ENCODE measurements around the gene HSD17B8. TPM values are rescaled to one million over a fixed set of nuclear protein-coding genes. Genes with fewer than 3 reads are reported as not detected.
A peak's percentile ranks its signal among the peaks of the same experiment; 100 is the strongest.

Gene HSD17B8
- total and polyA plus RNA-seq, 4 donors: 2.7 to 8.8 (median 4.4) TPM

DNA sequence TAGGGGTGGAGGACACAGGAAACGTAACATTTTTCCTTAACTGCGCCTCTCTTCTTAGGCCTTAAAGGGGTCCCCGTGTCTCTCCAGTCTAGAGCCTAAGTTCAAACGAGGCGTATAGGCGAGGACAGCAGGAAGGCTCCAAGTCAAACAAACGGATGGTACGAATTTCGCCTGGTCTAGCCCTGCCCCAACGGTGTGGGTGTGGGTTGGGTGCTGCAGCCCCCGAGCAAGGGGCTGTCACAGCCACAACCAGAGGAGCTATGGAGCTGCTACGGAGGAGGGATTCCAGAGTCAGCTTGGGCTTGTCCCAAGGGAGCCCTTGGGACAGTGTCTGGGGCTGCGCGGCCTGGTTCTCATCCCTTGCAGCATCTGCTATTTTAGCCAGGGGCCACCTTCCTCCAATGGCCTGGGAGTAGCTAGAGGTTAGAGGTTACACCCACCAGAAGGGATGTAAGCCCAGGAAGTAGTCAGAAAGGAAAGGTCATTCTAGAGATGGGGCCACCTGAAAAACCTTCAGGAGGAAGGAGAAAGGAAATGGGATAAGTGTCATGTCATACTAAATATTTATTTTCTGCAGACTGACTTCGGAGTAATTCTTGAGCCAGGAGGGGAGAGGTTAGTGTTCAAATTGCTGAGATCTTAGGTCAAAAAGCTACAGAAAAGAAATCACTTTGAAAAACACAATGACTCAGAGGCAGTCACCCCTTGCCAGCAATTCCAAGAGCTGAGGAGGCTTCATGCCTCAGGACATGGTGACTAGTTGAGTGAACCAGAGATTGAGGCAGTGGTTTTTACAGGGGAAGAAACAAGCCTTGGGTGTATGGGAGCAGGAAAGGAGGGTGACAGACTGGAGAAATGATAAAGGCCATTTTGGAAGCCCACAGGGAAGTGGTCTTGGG is 45.5 kb downstream of the HSD17B8 start:
- Histone ChIP-seq H3K4me3 (ENCODE audit: low read length in 2 of 2) (peak overlapping the region; percentile 44 to 47), H3K9me3 (ENCODE audit: control insufficient read depth, low read length) (no peaks in the 10 kb centered on the region), H3K36me3 (ENCODE audit: control insufficient read depth in 1 of 2, insufficient read depth in 2 of 2, low read length in 1 of 2) (no peaks in the 10 kb centered on the region), H3K27me3 (ENCODE audit: control insufficient read depth in 1 of 2, insufficient read depth in 2 of 2, low read length in 1 of 2) (no peaks in the 10 kb centered on the region), H3K27ac (ENCODE audit: low read depth in 1 of 2, low read length in 2 of 2) (peak overlapping the region; percentile 88), H3K4me1 (ENCODE audit: control insufficient read depth in 1 of 2, insufficient read depth in 2 of 2, low read length in 2 of 2) (no peaks in the 10 kb centered on the region)
- intact Hi-C loops (cut with DNase I): loop anchor here (1.0 to 5.0 kb wide), 6 partner anchors 37 to 233 kb away; partner anchors contain the start of genes RXRB (in 1 of the 2) and SLC39A7 (in 1 of the 2)
- ATAC-seq (ENCODE audit: low FRiP score) (peak; percentile 3), DNase-seq (peak in 1 of 2 donors; percentile 53)
- WGBS, 2 donors: 3 to 5% methylated on average over 15 of the region's 15 CpGs

GRCh38 chr6:33250731-33251130 is 46.3 kb downstream of the HSD17B8 start:
- Histone ChIP-seq H3K36me3 (ENCODE audit: control insufficient read depth in 1 of 2, insufficient read depth in 2 of 2, low read length in 1 of 2) (no peaks in the 10 kb centered on the region), H3K4me1 (ENCODE audit: control insufficient read depth in 1 of 2, insufficient read depth in 2 of 2, low read length in 2 of 2) (no peaks in the 10 kb centered on the region), H3K27ac (ENCODE audit: low read depth in 1 of 2, low read length in 2 of 2) (no peak overlapping the region), H3K9me3 (ENCODE audit: control insufficient read depth, low read length) (no peaks in the 10 kb centered on the region), H3K27me3 (ENCODE audit: control insufficient read depth in 1 of 2, insufficient read depth in 2 of 2, low read length in 1 of 2) (no peaks in the 10 kb centered on the region), H3K4me3 (ENCODE audit: low read length in 2 of 2) (no peak overlapping the region)
- DNase-seq (no peak), ATAC-seq (ENCODE audit: low FRiP score) (no peak)
- WGBS, 2 donors: 91 to 97% methylated on average over 13 of the region's 13 CpGs
- intact Hi-C loops (cut with DNase I): no loop called here

- Histone ChIP-seq H3K4me3 (ENCODE audit: low read length in 2 of 2) (no peak overlapping the region), H3K27ac (ENCODE audit: low read depth in 1 of 2, low read length in 2 of 2) (no peak overlapping the region), H3K4me1 (ENCODE audit: control insufficient read depth in 1 of 2, insufficient read depth in 2 of 2, low read length in 2 of 2) (no peaks in the 10 kb centered on the region), H3K36me3 (ENCODE audit: control insufficient read depth in 1 of 2, insufficient read depth in 2 of 2, low read length in 1 of 2) (no peaks in the 10 kb centered on the region), H3K27me3 (ENCODE audit: control insufficient read depth in 1 of 2, insufficient read depth in 2 of 2, low read length in 1 of 2) (no peaks in the 10 kb centered on the region), H3K9me3 (ENCODE audit: control insufficient read depth, low read length) (no peaks in the 10 kb centered on the region)
- 83 to 89% methylated on average over 6 of the region's 6 CpGs for WGBS, 2 donors
- intact Hi-C loops (cut with DNase I): no loop called here
- DNase-seq: no peak
- ATAC-seq (ENCODE audit: low FRiP score): no peak
These were observed 47.0 kb downstream of the HSD17B8 start for GRCh38 chr6:33251395-33252012.

- no peak overlapping the region for H3K4me3 ChIP-seq (ENCODE audit: low read length in 2 of 2)
- no peaks in the 10 kb centered on the region for H3K9me3 ChIP-seq (ENCODE audit: control insufficient read depth, low read length)
- H3K27ac ChIP-seq (ENCODE audit: low read depth in 1 of 2, low read length in 2 of 2): no peak overlapping the region
- ATAC-seq (ENCODE audit: low FRiP score) (no peak), DNase-seq (no peak)
- intact Hi-C loops (cut with DNase I): no loop called here
- no peaks in the 10 kb centered on the region for H3K4me1 ChIP-seq (ENCODE audit: control insufficient read depth in 1 of 2, insufficient read depth in 2 of 2, low read length in 2 of 2)
- H3K27me3 ChIP-seq (ENCODE audit: control insufficient read depth in 1 of 2, insufficient read depth in 2 of 2, low read length in 1 of 2): no peaks in the 10 kb centered on the region
- no peaks in the 10 kb centered on the region for H3K36me3 ChIP-seq (ENCODE audit: control insufficient read depth in 1 of 2, insufficient read depth in 2 of 2, low read length in 1 of 2)
These were observed 48.3 kb downstream of the HSD17B8 start for GRCh38 chr6:33252759-33253158.

- H3K36me3 ChIP-seq (ENCODE audit: control insufficient read depth in 1 of 2, insufficient read depth in 2 of 2, low read length in 1 of 2): no peaks in the 10 kb centered on the region
- no peak for ATAC-seq (ENCODE audit: low FRiP score)
These were observed 50.1 kb downstream of the HSD17B8 start for GRCh38 chr6:33254591-33254990.

More at GRCh38 chr6:33254591-33254990, 50.1 kb downstream of the HSD17B8 start:
- Histone ChIP-seq H3K27ac (ENCODE audit: low read depth in 1 of 2, low read length in 2 of 2) (no peak overlapping the region), H3K4me3 (ENCODE audit: low read length in 2 of 2) (no peak overlapping the region), H3K4me1 (ENCODE audit: control insufficient read depth in 1 of 2, insufficient read depth in 2 of 2, low read length in 2 of 2) (no peaks in the 10 kb centered on the region), H3K27me3 (ENCODE audit: control insufficient read depth in 1 of 2, insufficient read depth in 2 of 2, low read length in 1 of 2) (no peaks in the 10 kb centered on the region), H3K9me3 (ENCODE audit: control insufficient read depth, low read length) (no peaks in the 10 kb centered on the region)
- DNase-seq: no peak
- intact Hi-C loops (cut with DNase I): no loop called here
- 89 to 90% methylated on average over 4 of the region's 4 CpGs for WGBS, 2 donors

Small RNA genes within 50 kb of the gene (microRNA-seq; reads per million reads assigned to microRNA genes)
- gene MIR219A1: 3.0 to 4.8 reads per million in 2 donors

Other genes with a start within 250 kb of the HSD17B8 start
- 100 to 1,000 TPM; 166 to 181 TPM for gene BRD2, start 236.1 kb upstream of the HSD17B8 start, total RNA-seq
- gene BRD2, start 236.1 kb upstream of the HSD17B8 start, polyA plus RNA-seq: 100 to 1,000 TPM in 1 of 2 donors, 10 to 100 TPM in 1; 71.0 to 145 TPM
- 10 to 100 TPM; 10.4 to 16.7 TPM for gene HLA-DOA, start 195.1 kb upstream of the HSD17B8 start, total RNA-seq
- gene HLA-DOA, start 195.1 kb upstream of the HSD17B8 start, polyA plus RNA-seq: 1 to 10 TPM in 1 of 2 donors, under 1 TPM in 1; 0.28 to 2.8 TPM
- 100 to 1,000 TPM; 122 to 203 TPM for gene HLA-DPA1, start 131.0 kb upstream of the HSD17B8 start, total RNA-seq
- 10 to 100 TPM; 18.6 to 74.9 TPM for gene HLA-DPA1, start 131.0 kb upstream of the HSD17B8 start, polyA plus RNA-seq
- gene HLA-DPB1, start 128.7 kb upstream of the HSD17B8 start, total RNA-seq: 100 to 1,000 TPM in 1 of 2 donors, 10 to 100 TPM in 1; 98.9 to 215 TPM
- gene HLA-DPB1, start 128.7 kb upstream of the HSD17B8 start, polyA plus RNA-seq: 100 to 1,000 TPM in 1 of 2 donors, 10 to 100 TPM in 1; 45.4 to 113 TPM
- gene COL11A2, start 12.2 kb upstream of the HSD17B8 start, total RNA-seq: 1 to 10 TPM; 1.6 to 1.7 TPM
- 1 to 10 TPM in 1 of 2 donors, under 1 TPM in 1; 0.13 to 3.6 TPM for gene COL11A2, start 12.2 kb upstream of the HSD17B8 start, polyA plus RNA-seq
- 10 to 100 TPM; 51.6 to 55.4 TPM for gene RXRB, start 4.0 kb upstream of the HSD17B8 start, total RNA-seq
- gene RXRB, start 4.0 kb upstream of the HSD17B8 start, polyA plus RNA-seq: 100 to 1,000 TPM in 1 of 2 donors, 10 to 100 TPM in 1; 14.1 to 120 TPM
- 10 to 100 TPM; 86.9 to 90.3 TPM for gene SLC39A7, start 3.8 kb upstream of the HSD17B8 start, total RNA-seq
- 100 to 1,000 TPM in 1 of 2 donors, 10 to 100 TPM in 1; 59.7 to 102 TPM for gene SLC39A7, start 3.8 kb upstream of the HSD17B8 start, polyA plus RNA-seq
- gene RING1, start 3.8 kb downstream of the HSD17B8 start, total RNA-seq: 10 to 100 TPM; 34.1 to 38.1 TPM
- gene RING1, start 3.8 kb downstream of the HSD17B8 start, polyA plus RNA-seq: 10 to 100 TPM; 26.4 to 64.0 TPM
- gene VPS52, start 67.2 kb downstream of the HSD17B8 start, total RNA-seq: 10 to 100 TPM; 32.1 to 51.4 TPM
- 10 to 100 TPM; 16.0 to 66.6 TPM for gene VPS52, start 67.2 kb downstream of the HSD17B8 start, polyA plus RNA-seq
- gene RPS18, start 67.4 kb downstream of the HSD17B8 start, total RNA-seq: 1,000 to 10,000 TPM; 1,497 to 1,720 TPM
- 1,000 to 10,000 TPM; 4,066 to 5,431 TPM for gene RPS18, start 67.4 kb downstream of the HSD17B8 start, polyA plus RNA-seq
- gene B3GALT4, start 72.5 kb downstream of the HSD17B8 start, total RNA-seq: 10 to 100 TPM; 12.7 to 14.3 TPM
- 10 to 100 TPM in 1 of 2 donors, 1 to 10 TPM in 1; 8.3 to 17.0 TPM for gene B3GALT4, start 72.5 kb downstream of the HSD17B8 start, polyA plus RNA-seq
- 10 to 100 TPM; 40.6 TPM for gene WDR46, start 84.6 kb downstream of the HSD17B8 start, total RNA-seq
- 100 to 1,000 TPM in 1 of 2 donors, 10 to 100 TPM in 1; 24.5 to 143 TPM for gene WDR46, start 84.6 kb downstream of the HSD17B8 start, polyA plus RNA-seq
- gene PFDN6, start 84.9 kb downstream of the HSD17B8 start, total RNA-seq: 10 to 100 TPM; 19.8 to 23.7 TPM
- gene PFDN6, start 84.9 kb downstream of the HSD17B8 start, polyA plus RNA-seq: 100 to 1,000 TPM in 1 of 2 donors, 10 to 100 TPM in 1; 71.4 to 114 TPM
- gene RGL2, start 94.3 kb downstream of the HSD17B8 start, total RNA-seq: 100 to 1,000 TPM in 1 of 2 donors, 10 to 100 TPM in 1; 71.5 to 107 TPM
- gene RGL2, start 94.3 kb downstream of the HSD17B8 start, polyA plus RNA-seq: 100 to 1,000 TPM in 1 of 2 donors, 10 to 100 TPM in 1; 20.3 to 178 TPM
- gene TAPBP, start 109.4 kb downstream of the HSD17B8 start, total RNA-seq: 100 to 1,000 TPM in 1 of 2 donors, 10 to 100 TPM in 1; 73.9 to 113 TPM
- gene TAPBP, start 109.4 kb downstream of the HSD17B8 start, polyA plus RNA-seq: 10 to 100 TPM; 12.5 to 34.7 TPM
- 10 to 100 TPM; 21.3 TPM for gene ZBTB22, start 113.1 kb downstream of the HSD17B8 start, total RNA-seq
- 10 to 100 TPM in 1 of 2 donors, 1 to 10 TPM in 1; 6.4 to 15.1 TPM for gene ZBTB22, start 113.1 kb downstream of the HSD17B8 start, polyA plus RNA-seq
- gene DAXX, start 118.3 kb downstream of the HSD17B8 start, total RNA-seq: 10 to 100 TPM; 36.6 to 40.7 TPM
- 10 to 100 TPM; 21.5 to 31.5 TPM for gene DAXX, start 118.3 kb downstream of the HSD17B8 start, polyA plus RNA-seq
- gene KIFC1, start 187.2 kb downstream of the HSD17B8 start, total RNA-seq: 1 to 10 TPM; 1.3 to 2.0 TPM
- gene KIFC1, start 187.2 kb downstream of the HSD17B8 start, polyA plus RNA-seq: 1 to 10 TPM in 1 of 2 donors, not detected in 1; 1.5 TPM
- gene PHF1, start 206.4 kb downstream of the HSD17B8 start, total RNA-seq: 10 to 100 TPM; 86.4 to 92.8 TPM
- gene PHF1, start 206.4 kb downstream of the HSD17B8 start, polyA plus RNA-seq: 100 to 1,000 TPM in 1 of 2 donors, 10 to 100 TPM in 1; 49.8 to 218 TPM
- 100 to 1,000 TPM in 1 of 2 donors, 10 to 100 TPM in 1; 89.9 to 111 TPM for gene CUTA, start 213.5 kb downstream of the HSD17B8 start, total RNA-seq
- 100 to 1,000 TPM; 120 to 191 TPM for gene CUTA, start 213.5 kb downstream of the HSD17B8 start, polyA plus RNA-seq
- gene SYNGAP1, start 215.4 kb downstream of the HSD17B8 start, total RNA-seq: 10 to 100 TPM; 31.7 to 39.4 TPM
- gene SYNGAP1, start 215.4 kb downstream of the HSD17B8 start, polyA plus RNA-seq: 10 to 100 TPM in 1 of 2 donors, 1 to 10 TPM in 1; 4.4 to 16.4 TPM
- 1 to 10 TPM; 3.0 to 4.2 TPM for gene ZBTB9, start 249.9 kb downstream of the HSD17B8 start, total RNA-seq
- gene ZBTB9, start 249.9 kb downstream of the HSD17B8 start, polyA plus RNA-seq: 1 to 10 TPM; 1.4 to 1.5 TPM